ENCODE data around the gene DHRS1.
"Not testable (repeated sequence)": the region's sequence is repeated elsewhere in the genome, so short reads cannot be mapped to it uniquely, and the experiment has no call there.

Gene DHRS1

DNA sequence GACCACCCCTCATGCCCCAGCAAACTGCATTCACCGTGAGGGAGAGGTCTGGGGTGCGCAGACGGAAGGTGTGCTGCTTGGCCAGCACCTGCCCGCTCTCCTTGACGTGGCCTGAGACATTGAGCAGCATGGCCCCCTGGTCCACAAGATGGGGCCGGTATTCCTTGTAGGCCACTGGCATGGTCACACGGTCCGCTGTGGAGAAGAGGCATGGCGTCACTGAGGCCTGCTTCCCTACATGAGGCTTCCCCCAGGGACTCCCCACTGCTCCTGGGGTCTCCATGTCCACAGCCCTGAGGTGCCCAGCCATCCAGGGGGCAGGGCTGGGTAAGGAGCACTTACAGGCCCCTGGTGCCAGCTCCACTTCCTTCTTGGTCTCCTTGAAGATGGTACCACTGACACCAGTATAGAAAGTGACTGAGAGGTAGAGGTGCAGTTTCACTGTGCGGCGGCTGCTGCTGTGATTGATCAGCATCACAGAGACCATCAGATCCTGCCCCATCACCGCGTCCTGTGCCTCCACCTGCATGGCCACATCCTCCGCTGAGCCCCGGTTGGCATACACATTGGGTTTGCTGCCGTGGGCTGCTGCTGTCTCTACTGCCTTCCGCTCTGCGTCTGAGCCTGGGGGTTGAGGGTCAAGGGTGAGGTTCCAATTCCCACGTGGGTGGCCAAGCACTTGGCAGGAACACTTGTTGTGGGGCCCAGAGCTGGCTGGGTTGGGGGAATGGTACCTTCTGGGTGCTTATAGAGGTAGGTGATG lies 44.8 kb downstream of the DHRS1 start:
- no peak for ATAC-seq (replicated peaks)
- H3K4me3 Mint-ChIP-seq = no peak overlapping the region
- no peaks in the 10 kb centered on the region for H3K27me3 Mint-ChIP-seq
- peaks cover 26 to 33% of the 10 kb centered on the region in 2 donors for H3K36me3 Mint-ChIP-seq
- DNase-seq = no peak
- peaks cover 5% of the 10 kb centered on the region in 2 donors for H3K4me1 Mint-ChIP-seq
- H3K9me3 Mint-ChIP-seq = no peaks in the 10 kb centered on the region
- H3K27ac Mint-ChIP-seq = no peak overlapping the region

DNA sequence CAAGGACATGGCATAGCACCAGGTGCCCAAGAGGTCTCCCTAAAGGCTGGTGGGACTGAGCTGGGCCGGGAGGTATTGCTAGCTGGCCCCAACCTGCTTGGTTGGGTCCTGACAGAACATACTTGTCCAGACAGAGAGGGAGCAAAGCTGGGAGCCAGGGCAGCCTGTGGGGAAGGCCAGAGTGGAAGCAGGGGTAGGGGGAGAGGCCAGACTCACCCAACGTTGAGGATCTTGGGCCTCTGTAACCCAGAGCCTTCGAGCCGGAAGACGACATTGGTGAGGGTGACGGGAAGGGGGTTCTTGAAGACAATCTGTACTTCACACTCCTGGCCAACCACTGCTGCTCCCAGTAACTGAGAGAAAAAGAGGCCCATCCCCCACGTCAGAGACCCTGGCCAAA lies 45.6 kb downstream of the DHRS1 start:
- no peak overlapping the region for H3K4me3 Mint-ChIP-seq
- peaks cover 5% of the 10 kb centered on the region in 2 donors for H3K4me1 Mint-ChIP-seq
- no peak overlapping the region for H3K27ac Mint-ChIP-seq
- DNase-seq (no peak), ATAC-seq (replicated peaks) (no peak)
- peaks cover 27 to 33% of the 10 kb centered on the region in 2 donors for H3K36me3 Mint-ChIP-seq
- no peaks in the 10 kb centered on the region for H3K27me3 Mint-ChIP-seq
- H3K9me3 Mint-ChIP-seq = no peaks in the 10 kb centered on the region

DNA sequence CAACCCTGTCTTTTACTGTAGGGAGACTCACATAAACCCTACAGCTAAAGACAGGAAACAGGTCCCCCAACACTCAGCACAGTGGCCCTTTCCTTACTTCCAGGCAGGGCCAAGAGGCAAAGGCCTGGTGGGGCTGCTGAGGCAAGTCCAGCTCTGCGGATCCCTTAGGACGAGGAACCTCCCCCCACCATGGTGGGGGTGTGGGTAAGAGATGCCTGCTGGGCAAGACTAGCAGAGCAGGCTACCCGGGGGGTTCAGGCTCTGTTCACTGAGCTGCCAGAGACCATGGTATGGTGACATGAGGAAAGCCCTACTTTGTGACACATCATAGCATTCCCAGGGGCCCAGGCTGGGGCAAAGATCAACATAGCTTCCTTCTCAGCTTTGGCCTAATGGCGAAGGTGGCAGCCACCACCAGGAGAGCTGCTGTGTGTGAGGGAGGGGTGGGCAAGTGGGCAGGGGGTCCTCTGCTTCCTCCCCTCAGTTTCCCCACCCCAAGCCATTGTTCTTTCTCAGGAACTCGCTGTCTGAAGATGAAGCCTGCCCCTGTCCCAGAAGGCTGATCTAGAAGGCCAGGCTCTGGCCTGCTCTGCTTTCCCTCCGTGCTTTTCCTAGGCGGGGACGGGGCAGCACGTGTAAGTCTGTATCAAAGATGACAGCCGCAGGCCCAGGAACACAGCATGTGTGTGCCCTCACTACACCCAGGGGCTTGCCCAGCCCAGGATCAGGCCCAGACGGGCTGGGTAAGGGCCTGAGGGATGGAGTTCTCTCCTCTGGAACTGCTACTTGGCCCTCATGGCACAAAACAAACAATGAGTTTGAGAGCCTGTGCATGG lies 47.1 kb downstream of the DHRS1 start:
- H3K27ac Mint-ChIP-seq = no peak overlapping the region

DNA sequence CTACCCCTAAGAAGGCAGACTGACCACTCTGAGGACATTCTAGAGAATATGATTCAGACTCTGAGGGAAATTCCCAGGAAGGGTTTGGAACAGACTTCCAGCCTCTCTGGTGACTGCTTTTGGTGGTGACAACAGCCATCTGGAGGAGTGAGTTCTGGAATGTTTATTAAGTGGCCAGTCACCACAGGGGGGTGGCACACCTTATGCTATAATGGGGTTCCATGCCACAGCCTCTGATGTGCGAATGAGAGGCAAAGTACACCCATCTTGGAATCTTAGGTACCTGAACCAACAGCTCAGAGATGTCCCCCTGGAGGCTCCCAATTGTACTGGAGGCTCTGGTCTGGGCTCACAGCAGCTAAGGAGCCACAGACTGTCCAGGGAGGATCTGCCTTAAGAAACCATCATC lies 47.7 kb downstream of the DHRS1 start:
- ATAC-seq (replicated peaks) = no peak
- Mint-ChIP-seq H3K27ac (peak overlapping the region; percentile 21), H3K27me3 (no peaks in the 10 kb centered on the region)

More for the DNA sequence above, 47.1 kb downstream of the DHRS1 start:
- ATAC-seq (replicated peaks) (no peak), DNase-seq (no peak)
- Mint-ChIP-seq H3K4me1 (peaks cover 10% of the 10 kb centered on the region in 2 donors), H3K9me3 (no peaks in the 10 kb centered on the region), H3K4me3 (no peak overlapping the region), H3K27me3 (no peaks in the 10 kb centered on the region), H3K36me3 (peaks cover 21 to 33% of the 10 kb centered on the region in 2 donors)

DNA sequence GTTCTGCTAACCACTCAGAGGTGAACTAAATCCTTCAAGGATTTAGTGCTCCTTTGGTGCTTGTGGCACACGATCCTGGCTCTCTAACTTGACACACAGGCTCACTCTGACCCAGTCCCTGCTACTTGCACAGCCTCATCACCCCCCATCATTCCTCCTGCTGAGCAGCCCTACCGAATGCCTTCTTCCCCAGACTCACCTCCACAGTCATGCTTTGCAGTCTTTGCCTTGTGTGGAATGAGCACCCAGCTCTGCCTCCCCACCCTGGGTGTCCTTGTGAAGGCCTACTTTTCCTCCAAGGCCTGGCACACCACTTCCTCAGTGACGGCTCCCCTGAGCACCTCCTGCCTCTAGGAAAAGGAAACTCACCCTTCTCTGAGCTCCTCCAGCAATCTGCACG lies 49.2 kb downstream of the DHRS1 start:
- Mint-ChIP-seq H3K27ac (no peak overlapping the region), H3K4me1 (peaks cover 16 to 20% of the 10 kb centered on the region in 2 donors), H3K27me3 (no peaks in the 10 kb centered on the region), H3K36me3 (peaks cover 21% of the 10 kb centered on the region in 2 donors), H3K9me3 (no peaks in the 10 kb centered on the region), H3K4me3 (no peak overlapping the region)
- ATAC-seq (replicated peaks) (no peak), DNase-seq (no peak)

More for the DNA sequence above, 47.7 kb downstream of the DHRS1 start:
- Mint-ChIP-seq H3K36me3 (peaks cover 21 to 29% of the 10 kb centered on the region in 2 donors), H3K4me3 (no peak overlapping the region), H3K4me1 (peaks cover 13 to 16% of the 10 kb centered on the region in 2 donors), H3K9me3 (no peaks in the 10 kb centered on the region)
- no peak for DNase-seq

DNA sequence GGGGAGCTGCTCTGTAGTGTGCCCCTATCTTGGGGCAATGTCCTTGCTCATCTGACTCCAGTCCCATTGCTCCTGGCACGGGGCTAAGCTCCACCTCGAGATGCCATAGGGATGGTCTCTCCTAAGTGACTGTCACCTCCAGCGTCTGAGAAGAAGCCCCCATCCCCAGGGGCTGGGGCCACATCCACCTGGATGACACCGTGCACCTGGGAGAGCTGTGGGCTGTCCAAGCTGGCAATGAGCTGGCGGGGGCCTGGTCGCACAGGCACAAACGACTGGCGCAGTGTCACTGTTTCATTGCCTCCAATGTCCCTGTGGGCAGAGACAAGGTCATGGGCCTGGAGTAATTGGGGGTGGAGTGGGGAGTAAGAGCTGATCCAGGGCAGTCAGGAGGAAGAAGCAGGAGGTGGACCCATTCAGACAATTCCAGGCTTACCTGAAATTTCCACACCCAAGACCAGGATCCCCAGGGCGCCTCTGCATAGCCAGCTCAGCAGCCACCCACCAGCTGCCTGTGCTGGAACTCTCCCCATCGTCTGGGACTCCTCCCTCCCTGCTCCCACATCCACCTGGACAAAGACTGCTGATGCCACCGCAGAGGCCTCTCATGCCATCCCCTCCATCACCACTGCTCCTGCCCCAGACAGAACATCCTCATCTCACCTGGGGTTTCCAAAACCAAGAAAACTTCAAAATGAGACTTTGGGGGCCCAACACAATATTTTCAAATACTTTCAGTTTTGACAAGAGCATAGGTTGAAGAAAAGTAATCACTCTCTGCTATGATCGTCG lies 50.2 kb downstream of the DHRS1 start:
- Mint-ChIP-seq H3K4me3 (no peak overlapping the region), H3K27ac (peak overlapping the region; percentile 16), H3K4me1 (peaks cover 18 to 24% of the 10 kb centered on the region in 2 donors), H3K36me3 (peaks cover 12% of the 10 kb centered on the region in 2 donors), H3K27me3 (no peaks in the 10 kb centered on the region), H3K9me3 (no peaks in the 10 kb centered on the region)
- ATAC-seq (replicated peaks) = no peak
- DNase-seq = no peak

DNA sequence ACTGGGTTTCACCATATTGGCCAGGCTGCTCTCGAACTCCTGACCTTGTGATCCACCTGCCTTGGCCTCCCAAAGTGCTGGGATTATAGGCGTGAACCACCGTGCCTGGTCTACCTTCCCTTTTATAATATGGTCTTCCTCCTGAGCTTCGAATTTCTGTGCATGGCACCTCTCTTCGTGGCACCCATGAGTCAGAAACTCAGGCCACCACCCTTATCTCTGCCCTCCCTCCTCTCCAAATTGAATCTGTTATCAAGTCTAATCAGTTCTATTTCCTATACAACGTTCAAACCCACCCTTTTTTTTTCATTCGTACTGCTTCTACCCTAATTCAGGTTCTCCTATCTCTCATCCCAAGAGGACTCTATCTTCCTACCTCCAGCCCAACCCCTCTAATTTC lies 52.2 kb downstream of the DHRS1 start:
- no peak for DNase-seq
- H3K36me3 Mint-ChIP-seq = peaks cover 5 to 8% of the 10 kb centered on the region in 2 donors
- H3K27ac Mint-ChIP-seq = peak overlapping the region; percentile 75
- ATAC-seq (replicated peaks) = no peak
- H3K27me3 Mint-ChIP-seq = no peaks in the 10 kb centered on the region
- peak overlapping the region in 1 of 2 donors; percentile 0 for H3K4me3 Mint-ChIP-seq
- no peaks in the 10 kb centered on the region for H3K9me3 Mint-ChIP-seq
- peaks cover 24 to 38% of the 10 kb centered on the region in 2 donors for H3K4me1 Mint-ChIP-seq

DNA sequence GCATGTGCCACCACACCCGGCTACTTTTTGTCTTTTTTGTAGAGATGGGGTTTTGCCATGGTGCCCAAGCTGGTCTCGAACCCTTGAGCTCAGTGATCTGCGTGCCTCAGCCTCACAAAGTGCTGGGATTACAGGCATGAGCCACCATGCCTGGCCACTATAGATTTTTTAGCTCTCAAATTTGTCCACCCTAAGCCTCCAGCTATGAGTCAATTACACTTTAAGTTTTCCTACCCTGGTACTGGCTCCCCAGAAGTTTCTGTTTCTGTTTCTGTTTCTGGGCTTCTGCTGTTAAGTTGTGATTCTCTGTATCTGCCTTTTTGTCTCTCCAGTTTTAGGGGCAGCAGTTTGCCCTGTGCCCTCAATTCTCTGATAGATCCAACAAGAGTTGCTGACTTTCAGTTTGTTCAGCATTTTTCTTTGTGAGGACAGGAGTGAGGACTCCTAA lies 52.8 kb downstream of the DHRS1 start:
- peaks cover 11% of the 10 kb centered on the region in 2 donors for H3K36me3 Mint-ChIP-seq
- no peaks in the 10 kb centered on the region for H3K27me3 Mint-ChIP-seq
- H3K27ac Mint-ChIP-seq = peak overlapping the region; percentile 96
- H3K4me1 Mint-ChIP-seq = peaks cover 26 to 38% of the 10 kb centered on the region in 2 donors
- H3K4me3 Mint-ChIP-seq = peak overlapping the region in 1 of 2 donors; percentile 46
- DNase-seq (no peak), ATAC-seq (replicated peaks) (no peak)
- no peaks in the 10 kb centered on the region for H3K9me3 Mint-ChIP-seq

DNA sequence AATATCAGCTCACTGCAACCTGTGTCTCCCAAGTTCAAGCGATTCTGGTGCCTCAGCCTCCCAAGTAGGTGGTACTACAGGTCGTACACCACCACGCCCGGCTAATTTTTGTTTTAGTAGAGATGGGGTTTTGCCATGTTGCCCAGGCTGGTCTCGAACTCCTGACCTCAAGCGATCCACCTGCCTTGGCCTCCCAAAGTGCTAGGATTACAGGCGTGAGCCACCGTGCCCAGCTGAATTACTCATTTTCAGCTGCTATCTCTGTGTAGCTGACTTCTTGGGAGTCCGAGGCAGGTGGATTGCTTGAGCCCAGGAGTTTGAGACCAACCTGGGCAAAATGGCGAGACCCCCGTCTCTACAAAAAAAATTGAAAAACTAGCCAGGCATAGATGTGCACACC lies 54.2 kb downstream of the DHRS1 start:
- not testable (repeated sequence) for H3K4me3 Mint-ChIP-seq; H3K9me3 Mint-ChIP-seq; H3K27me3 Mint-ChIP-seq; ATAC-seq (replicated peaks); DNase-seq
- Mint-ChIP-seq H3K4me1 (peaks cover 30 to 42% of the 10 kb centered on the region in 2 donors), H3K36me3 (peaks cover 13 to 15% of the 10 kb centered on the region in 2 donors), H3K27ac (peak overlapping the region; percentile 68)

DNA sequence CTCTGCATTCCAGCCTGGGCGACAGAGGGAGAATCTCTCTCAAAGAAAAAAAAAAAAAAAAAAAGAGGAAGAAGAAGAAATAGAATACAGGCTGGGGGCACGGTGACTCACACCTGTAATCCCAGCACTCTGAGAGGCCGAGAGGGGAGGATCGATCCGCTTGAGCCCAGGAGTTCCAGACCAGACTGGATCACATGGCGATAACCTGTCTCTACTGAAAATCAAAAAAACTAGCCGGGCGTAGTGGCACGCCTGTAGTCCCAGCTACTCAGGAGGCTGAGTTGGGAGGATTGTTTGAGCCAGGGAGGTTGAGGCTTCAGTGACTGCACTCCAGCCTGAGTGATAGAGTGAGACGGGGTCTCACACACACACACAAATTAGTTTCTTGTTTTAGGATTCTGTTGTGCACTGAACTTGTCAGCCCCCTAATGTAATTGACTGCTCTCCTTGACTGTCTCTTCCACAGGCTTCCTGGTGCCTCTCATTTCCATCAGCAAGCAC lies 56.2 kb downstream of the DHRS1 start:
- Mint-ChIP-seq H3K27me3 (no peaks in the 10 kb centered on the region), H3K27ac (peak overlapping the region; percentile 100), H3K36me3 (peaks cover 24 to 26% of the 10 kb centered on the region in 2 donors), H3K4me1 (peaks cover 48 to 61% of the 10 kb centered on the region in 2 donors), H3K9me3 (no peaks in the 10 kb centered on the region), H3K4me3 (peak overlapping the region; percentile 97 to 99)
- DNase-seq = no peak
- peak; percentile 0 to 2 for ATAC-seq (replicated peaks)

DNA sequence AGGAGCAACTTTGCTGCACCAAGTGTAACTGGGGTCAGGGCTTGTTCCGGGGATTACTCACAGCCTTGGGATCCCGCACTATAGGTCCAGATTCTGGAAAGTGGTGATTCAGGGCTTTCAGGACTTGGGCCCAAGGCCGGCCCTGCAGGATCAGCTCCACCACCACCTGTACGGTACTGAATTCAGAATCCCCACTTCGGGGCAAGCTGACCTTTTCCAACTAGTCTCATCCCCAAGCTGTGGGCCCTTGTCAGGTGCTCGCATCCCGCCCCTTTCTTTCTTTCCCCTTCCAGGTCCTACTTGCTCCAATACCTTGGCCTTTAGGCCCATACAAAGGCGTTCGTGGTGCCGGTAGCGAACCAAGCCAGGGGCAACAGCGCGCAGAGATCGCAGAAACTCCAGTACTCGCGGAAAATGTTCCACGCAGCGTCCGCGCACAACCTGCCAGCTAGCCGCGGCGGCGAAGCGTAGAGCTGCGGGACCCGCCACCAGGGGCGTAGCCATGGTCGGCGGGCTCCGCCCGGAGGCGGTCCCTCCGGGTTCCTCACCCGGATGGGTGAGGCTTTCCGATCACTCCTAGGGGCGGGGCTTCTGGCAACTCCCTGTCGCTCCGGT lies 57.6 kb downstream of the DHRS1 start:
- H3K4me3 Mint-ChIP-seq = peak overlapping the region; percentile 97 to 99
- DNase-seq (peak; percentile 92), ATAC-seq (replicated peaks) (peak; percentile 82 to 85)
- no peaks in the 10 kb centered on the region for H3K27me3 Mint-ChIP-seq
- peak overlapping the region; percentile 100 for H3K27ac Mint-ChIP-seq
- H3K36me3 Mint-ChIP-seq = peaks cover 39 to 41% of the 10 kb centered on the region in 2 donors
- H3K9me3 Mint-ChIP-seq = no peaks in the 10 kb centered on the region
- H3K4me1 Mint-ChIP-seq = peaks cover 54 to 66% of the 10 kb centered on the region in 2 donors
